ENCODE data around the gene CSAG3.
"Not testable (repeated sequence)": the region's sequence is repeated elsewhere in the genome, so short reads cannot be mapped to it uniquely, and the experiment has no call there.

Gene CSAG3

GRCh38 chrX:152735860-152736511, 23.0 kb upstream of the CSAG3 start:
- Histone ChIP-seq H3K9me3 (ENCODE audit: insufficient read depth, low read depth, low read length) (no peaks in the 10 kb centered on the region), H3K4me1 (ENCODE audit: insufficient read depth, low read length, poor library complexity, severe bottlenecking) (no peaks in the 10 kb centered on the region), H3K9ac (ENCODE audit: low read depth, low read length, poor library complexity, severe bottlenecking) (no peak overlapping the region), H3K4me3 (ENCODE audit: low read length, poor library complexity, severe bottlenecking) (no peak overlapping the region), H3K4me2 (ENCODE audit: low read depth, low read length, poor library complexity, severe bottlenecking) (no peak overlapping the region), H2AFZ (ENCODE audit: low read length) (no peak overlapping the region), H4K20me1 (ENCODE audit: insufficient read depth, low read length, poor library complexity, severe bottlenecking) (no peaks in the 10 kb centered on the region), H3K9me2 (replicated peaks; ENCODE audit: low read depth, low read length) (no peaks in the 10 kb centered on the region), H3K79me2 (ENCODE audit: insufficient read depth, low read length) (no peaks in the 10 kb centered on the region), H3K36me3 (ENCODE audit: insufficient read depth, low read length) (no peaks in the 10 kb centered on the region), H3F3A (ENCODE audit: low read depth) (no peaks in the 10 kb centered on the region), H3K27me3 (ENCODE audit: insufficient read depth, low read length, poor library complexity, severe bottlenecking) (no peaks in the 10 kb centered on the region)
- TF ChIP-seq EZH2phosphoT487 (IDR thresholded peaks at IDR 0.05; ENCODE audit: borderline replicate concordance), result no peak
- no peak for TF ChIP-seq CTCF (conservative IDR thresholded peaks at IDR 0.05; ENCODE audit: low read length)

GRCh38 chrX:152736528-152736927, 22.5 kb upstream of the CSAG3 start:
- H3K36me3 ChIP-seq (ENCODE audit: insufficient read depth, low read length); H3K27me3 ChIP-seq (ENCODE audit: insufficient read depth, low read length, poor library complexity, severe bottlenecking); H3K4me3 ChIP-seq (ENCODE audit: low read length, poor library complexity, severe bottlenecking); H3K79me2 ChIP-seq (ENCODE audit: insufficient read depth, low read length); H4K20me1 ChIP-seq (ENCODE audit: insufficient read depth, low read length, poor library complexity, severe bottlenecking); H3K9me2 ChIP-seq (replicated peaks; ENCODE audit: low read depth, low read length); H3F3A ChIP-seq (ENCODE audit: low read depth); H2AFZ ChIP-seq (ENCODE audit: low read length); H3K4me1 ChIP-seq (ENCODE audit: insufficient read depth, low read length, poor library complexity, severe bottlenecking); H3K9me3 ChIP-seq (ENCODE audit: insufficient read depth, low read depth, low read length); H3K9ac ChIP-seq (ENCODE audit: low read depth, low read length, poor library complexity, severe bottlenecking); H3K4me2 ChIP-seq (ENCODE audit: low read depth, low read length, poor library complexity, severe bottlenecking): not testable (repeated sequence)

- H2AFZ ChIP-seq (ENCODE audit: low read length), result no peak overlapping the region
- H3K9ac ChIP-seq (ENCODE audit: low read depth, low read length, poor library complexity, severe bottlenecking), result no peak overlapping the region
- H3K4me3 ChIP-seq (ENCODE audit: low read length, poor library complexity, severe bottlenecking), result no peak overlapping the region
- H3F3A ChIP-seq (ENCODE audit: low read depth), result no peaks in the 10 kb centered on the region
- H3K36me3 ChIP-seq (ENCODE audit: insufficient read depth, low read length), result no peaks in the 10 kb centered on the region
- no peaks in the 10 kb centered on the region for H4K20me1 ChIP-seq (ENCODE audit: insufficient read depth, low read length, poor library complexity, severe bottlenecking)
- H3K9me2 ChIP-seq (replicated peaks; ENCODE audit: low read depth, low read length), result no peaks in the 10 kb centered on the region
- H3K27me3 ChIP-seq (ENCODE audit: insufficient read depth, low read length, poor library complexity, severe bottlenecking), result no peaks in the 10 kb centered on the region
- TF ChIP-seq CTCF (conservative IDR thresholded peaks at IDR 0.05; ENCODE audit: low read length) (no peak), EZH2phosphoT487 (IDR thresholded peaks at IDR 0.05; ENCODE audit: borderline replicate concordance) (no peak)
- no peaks in the 10 kb centered on the region for H3K9me3 ChIP-seq (ENCODE audit: insufficient read depth, low read depth, low read length)
- H3K4me1 ChIP-seq (ENCODE audit: insufficient read depth, low read length, poor library complexity, severe bottlenecking), result no peaks in the 10 kb centered on the region
- H3K79me2 ChIP-seq (ENCODE audit: insufficient read depth, low read length), result no peaks in the 10 kb centered on the region
- no peak overlapping the region for H3K4me2 ChIP-seq (ENCODE audit: low read depth, low read length, poor library complexity, severe bottlenecking)
Observed at GRCh38 chrX:152738560-152738959, 20.5 kb upstream of the CSAG3 start.

- H4K20me1 ChIP-seq (ENCODE audit: insufficient read depth, low read length, poor library complexity, severe bottlenecking); H3K9me3 ChIP-seq (ENCODE audit: insufficient read depth, low read depth, low read length); H3K79me2 ChIP-seq (ENCODE audit: insufficient read depth, low read length); H3K4me1 ChIP-seq (ENCODE audit: insufficient read depth, low read length, poor library complexity, severe bottlenecking); H3F3A ChIP-seq (ENCODE audit: low read depth); H3K4me2 ChIP-seq (ENCODE audit: low read depth, low read length, poor library complexity, severe bottlenecking); H2AFZ ChIP-seq (ENCODE audit: low read length); H3K9ac ChIP-seq (ENCODE audit: low read depth, low read length, poor library complexity, severe bottlenecking); H3K36me3 ChIP-seq (ENCODE audit: insufficient read depth, low read length); H3K9me2 ChIP-seq (replicated peaks; ENCODE audit: low read depth, low read length); H3K4me3 ChIP-seq (ENCODE audit: low read length, poor library complexity, severe bottlenecking); H3K27me3 ChIP-seq (ENCODE audit: insufficient read depth, low read length, poor library complexity, severe bottlenecking): not testable (repeated sequence)
Observed at GRCh38 chrX:152753686-152754650, 5.0 kb upstream of the CSAG3 start, which contains the start of gene MAGEA2. MAGEA2 (minus strand) TSS chrX:152753842; CDS start chrX:152751363, 2,479 bp downstream.

- H3K9me2 ChIP-seq (replicated peaks; ENCODE audit: low read depth, low read length); H3K4me3 ChIP-seq (ENCODE audit: low read length, poor library complexity, severe bottlenecking); H3K36me3 ChIP-seq (ENCODE audit: insufficient read depth, low read length); H3K9ac ChIP-seq (ENCODE audit: low read depth, low read length, poor library complexity, severe bottlenecking); H3K79me2 ChIP-seq (ENCODE audit: insufficient read depth, low read length); H3K27me3 ChIP-seq (ENCODE audit: insufficient read depth, low read length, poor library complexity, severe bottlenecking); H2AFZ ChIP-seq (ENCODE audit: low read length); H3K4me1 ChIP-seq (ENCODE audit: insufficient read depth, low read length, poor library complexity, severe bottlenecking); H3K4me2 ChIP-seq (ENCODE audit: low read depth, low read length, poor library complexity, severe bottlenecking); H3F3A ChIP-seq (ENCODE audit: low read depth); H4K20me1 ChIP-seq (ENCODE audit: insufficient read depth, low read length, poor library complexity, severe bottlenecking); H3K9me3 ChIP-seq (ENCODE audit: insufficient read depth, low read depth, low read length): not testable (repeated sequence)
Observed at GRCh38 chrX:152754871-152755270, 4.1 kb upstream of the CSAG3 start.
